Esophagus muscularis mucosa (tissue), 4 donors: ENCODE measurements around the gene ALPL.

Source experiments
- CTCF ChIP-seq, 3 experiments: fragments of 200-600 bp in 2 of 3; fragments of 450-650 bp in 1 of 3; sonication (generic) in 2 of 3; IDR thresholded peaks; one replicate each; pipeline ENCODE4 v1.5.1; 2017 to 2019; ENCODE audit warnings: antibody characterized with exemption in 3 of 3, mild to moderate bottlenecking in 2 of 3, moderate library complexity in 1 of 3
- EP300 ChIP-seq: sonication (generic); formaldehyde crosslinking; IDR thresholded peaks from one replicate; pipeline ENCODE4 v1.6.1; 2017; ENCODE audit warnings: antibody characterized with exemption
- POLR2AphosphoS5 ChIP-seq, 2 donors: sonication (generic); formaldehyde crosslinking; IDR thresholded peaks; one replicate each; pipeline ENCODE4 v1.6.1; 2017; ENCODE audit warnings: antibody characterized with exemption in 2 of 2

GRCh38 chr1:21541835-21542234 lies 32.6 kb downstream of the ALPL start:
- TF ChIP-seq CTCF (IDR thresholded peaks at IDR 0.05), result no peak
- no peak for TF ChIP-seq POLR2AphosphoS5 (IDR thresholded peaks at IDR 0.05)
- TF ChIP-seq EP300, result no peak
